ENCODE measurements around the gene GSX2.
"Not testable (repeated sequence)": the region's sequence is repeated elsewhere in the genome, so short reads cannot be mapped to it uniquely, and the experiment has no call there.

Gene GSX2

DNA sequence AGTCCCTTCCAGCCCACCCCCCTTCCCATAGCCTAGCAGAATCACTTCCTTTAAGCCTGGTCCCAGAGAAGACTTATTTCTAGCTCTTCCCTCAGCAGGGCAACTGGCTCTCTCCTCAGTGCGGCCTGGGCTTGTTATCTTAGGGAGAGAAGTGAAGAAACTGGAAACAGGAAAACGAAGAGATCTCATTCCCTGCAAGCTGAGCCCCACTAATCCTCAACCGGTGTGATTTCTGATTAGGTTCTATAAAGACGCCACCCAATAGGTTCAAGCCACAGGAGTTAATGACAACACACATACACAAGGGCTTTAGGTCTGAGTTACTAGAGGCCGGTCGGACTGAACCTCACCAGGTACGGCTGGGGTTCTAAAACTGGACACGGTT, 3.2 kb downstream of the GSX2 start:
- DNase-seq (ENCODE audit: low read depth), result no peak

DNA sequence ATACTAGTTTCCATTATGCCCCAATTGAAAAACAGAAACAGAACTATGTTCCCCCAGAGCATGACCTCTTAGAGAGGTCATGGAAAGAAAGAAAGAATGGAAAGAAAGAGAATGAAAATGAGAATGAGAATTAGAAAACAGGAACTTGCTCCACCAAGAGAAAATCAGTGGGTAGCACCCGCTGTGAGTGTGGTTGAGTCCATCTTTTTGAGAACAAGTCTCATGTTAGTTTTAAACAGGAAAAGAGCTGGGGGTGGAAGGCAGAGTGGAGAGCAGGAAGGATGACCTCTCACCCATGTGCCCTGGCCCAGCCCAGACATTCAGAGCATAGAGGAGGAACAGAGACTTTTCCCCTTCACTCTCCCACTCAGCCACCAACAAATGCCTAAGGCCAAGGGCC, 4.9 kb downstream of the GSX2 start:
- no peak for DNase-seq (ENCODE audit: low read depth)

DNA sequence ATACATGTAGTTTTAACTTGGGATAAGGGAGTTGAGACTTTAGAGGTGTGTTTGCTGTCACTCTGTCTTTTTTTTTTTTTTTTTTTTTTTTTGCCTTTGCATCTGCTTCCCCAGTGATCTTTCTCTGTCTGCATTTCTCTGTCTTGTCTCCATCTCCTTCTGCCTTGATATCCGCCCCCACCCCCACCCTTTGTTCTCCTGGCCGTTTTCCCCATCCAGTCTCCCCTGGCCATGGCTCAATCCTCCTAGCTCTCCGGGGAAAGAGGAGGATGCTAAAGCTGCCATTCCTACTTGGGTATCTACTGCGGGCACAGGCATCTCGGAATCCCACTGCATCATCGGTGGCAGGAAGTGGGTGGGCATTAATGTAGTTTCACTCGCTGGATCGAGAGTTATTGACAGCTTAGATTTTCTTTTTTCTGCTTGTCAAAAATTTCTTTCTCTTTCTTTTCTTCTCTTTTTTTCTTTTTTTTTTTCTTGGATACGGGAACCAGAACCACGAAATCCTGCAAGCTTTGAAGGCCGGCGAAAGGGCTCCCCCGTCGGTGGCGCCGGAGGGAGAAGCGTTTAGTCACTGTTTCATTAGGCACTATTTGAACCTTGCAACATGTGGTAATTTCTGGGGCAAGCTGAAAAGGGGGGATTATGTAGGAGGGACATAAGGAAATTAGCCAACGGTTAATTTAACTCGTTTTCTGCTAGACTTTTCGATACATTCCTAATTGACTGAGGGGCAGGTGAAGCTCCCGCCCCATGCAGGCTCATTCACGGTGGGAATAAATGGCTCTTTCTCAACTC, 8.2 kb downstream of the GSX2 start:
- no peak for DNase-seq (ENCODE audit: low read depth)

DNA sequence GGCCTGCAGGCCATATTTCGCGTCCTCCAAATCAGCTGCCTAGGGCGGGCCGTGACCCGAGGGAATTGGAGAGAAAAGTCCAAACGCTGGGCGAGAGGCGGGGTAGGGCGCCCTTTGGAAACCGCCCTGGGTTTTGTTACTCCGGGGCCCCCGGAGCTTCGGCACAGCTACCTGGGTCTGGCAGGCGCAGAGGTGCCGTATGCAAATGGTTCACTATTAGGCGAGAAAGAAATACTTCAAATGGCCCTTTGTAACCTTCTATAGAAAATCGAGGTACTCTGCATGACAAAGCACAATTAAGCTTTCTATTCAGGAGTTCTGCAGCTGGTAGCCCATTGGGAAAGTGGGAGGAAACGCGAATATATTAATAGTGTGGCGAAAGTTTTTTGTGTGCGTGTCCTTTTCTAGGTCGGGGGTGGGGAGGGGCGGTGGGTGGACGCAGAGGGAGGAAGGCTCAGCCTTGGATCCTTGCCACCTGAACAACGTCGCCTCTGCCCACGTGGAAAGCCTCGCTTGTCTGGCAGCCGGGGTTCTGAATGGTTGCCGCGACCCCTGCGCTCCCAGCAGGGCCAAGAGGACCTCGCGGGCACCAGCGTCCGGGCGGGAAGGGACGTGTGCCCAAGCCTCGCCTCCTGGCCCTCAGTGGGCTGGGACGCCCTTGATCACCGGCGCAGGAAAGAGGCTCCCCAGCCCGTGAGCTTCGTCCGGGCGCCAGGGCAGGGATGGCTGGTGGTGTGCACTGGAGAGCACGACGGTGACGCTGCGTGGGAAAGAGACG, 9.5 kb downstream of the GSX2 start:
- no peak for DNase-seq (ENCODE audit: low read depth)

DNA sequence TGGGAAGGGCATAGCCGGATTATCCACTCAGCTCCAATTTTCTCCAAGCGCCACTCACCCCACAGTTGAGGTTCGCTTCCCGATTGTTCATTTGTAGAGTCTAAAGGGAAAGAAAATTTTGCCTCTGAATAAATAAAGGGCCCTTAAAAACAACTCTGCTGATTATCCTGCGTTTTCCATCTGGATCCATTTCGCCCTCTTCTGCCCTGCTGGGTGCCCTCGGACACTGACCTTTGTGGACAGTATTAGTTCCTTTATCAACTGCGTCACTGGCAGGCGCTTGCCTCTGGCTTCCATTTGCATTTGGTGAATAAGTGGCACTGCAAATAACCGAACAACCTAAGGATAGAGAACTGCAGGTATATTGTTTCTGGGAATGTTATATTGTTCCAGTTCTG, 10.1 kb downstream of the GSX2 start:
- DNase-seq (ENCODE audit: low read depth), result no peak

DNA sequence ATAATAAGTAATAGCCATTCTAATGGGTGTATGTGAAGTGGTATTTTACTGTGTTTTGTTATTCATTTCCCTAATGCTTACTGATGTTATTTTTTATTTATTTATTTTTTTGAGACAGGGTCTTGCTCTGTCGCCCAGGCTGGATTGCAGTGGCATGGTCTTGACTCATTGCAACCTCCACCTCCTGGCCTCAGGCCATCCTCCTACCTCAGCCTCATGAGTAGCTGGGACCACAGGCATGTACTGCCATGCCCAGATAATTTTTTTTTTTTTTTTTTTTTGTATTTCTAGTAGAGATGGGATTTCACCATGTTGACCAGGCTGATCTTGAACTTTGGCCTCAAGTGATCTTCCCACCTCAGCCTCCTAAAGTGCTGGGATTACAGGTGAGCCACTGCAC, 13.2 kb downstream of the GSX2 start:
- not testable (repeated sequence) for DNase-seq (ENCODE audit: low read depth)

DNA sequence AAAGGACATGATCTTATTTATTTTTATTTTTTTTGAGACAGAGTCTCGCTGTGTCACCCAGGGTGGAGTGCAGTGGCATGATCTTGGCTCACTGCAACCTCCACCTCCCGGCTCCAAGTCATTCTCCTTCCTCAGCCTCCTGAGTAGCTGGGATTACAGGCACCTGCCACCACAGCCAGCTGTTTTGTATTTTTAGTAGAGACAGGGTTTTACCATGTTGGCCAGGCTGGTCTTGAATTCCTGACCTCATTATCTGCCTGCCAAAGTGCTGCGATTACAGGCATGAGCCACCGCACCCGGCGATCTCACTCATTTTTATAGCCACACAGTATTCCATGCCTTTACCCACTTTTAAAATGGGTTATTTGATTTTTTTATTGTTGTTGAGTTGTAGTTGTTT, 16.3 kb downstream of the GSX2 start:
- DNase-seq (ENCODE audit: low read depth), result not testable (repeated sequence)

DNA sequence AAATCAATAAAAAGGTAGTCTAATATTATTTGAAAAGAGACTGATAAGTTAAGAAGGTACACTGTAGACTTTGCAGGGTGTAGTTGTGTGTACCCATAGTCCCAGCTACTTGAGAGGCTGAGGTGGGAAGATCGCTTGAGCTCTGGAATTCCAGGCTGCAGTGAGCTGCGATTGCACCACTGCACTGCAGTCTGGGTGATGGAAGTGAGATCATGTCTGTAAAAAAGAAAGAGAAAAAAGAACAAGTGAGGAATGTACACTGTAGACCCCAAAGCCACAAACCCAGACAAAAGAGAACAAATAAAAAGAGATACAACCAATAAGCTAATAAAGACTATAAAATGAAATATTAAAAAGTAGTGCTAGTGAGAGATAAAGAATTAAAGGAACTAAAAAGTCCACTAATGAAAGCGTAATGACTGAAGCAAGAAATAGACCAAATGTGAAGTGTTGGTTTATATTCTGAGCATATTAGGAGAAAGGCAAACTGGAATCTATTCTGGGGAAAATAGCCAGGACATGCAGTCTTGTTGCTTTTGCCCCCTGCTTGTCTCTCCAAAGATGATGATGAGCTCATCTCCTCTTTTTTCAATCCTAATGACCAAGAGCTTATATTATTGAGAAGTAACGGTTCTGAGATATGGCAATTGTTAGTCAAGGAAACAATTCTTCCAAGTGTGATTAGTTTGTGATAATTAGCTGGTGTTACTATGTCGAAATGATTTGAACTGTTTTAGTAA, 19.1 kb downstream of the GSX2 start:
- no peak for DNase-seq (ENCODE audit: low read depth)

DNA sequence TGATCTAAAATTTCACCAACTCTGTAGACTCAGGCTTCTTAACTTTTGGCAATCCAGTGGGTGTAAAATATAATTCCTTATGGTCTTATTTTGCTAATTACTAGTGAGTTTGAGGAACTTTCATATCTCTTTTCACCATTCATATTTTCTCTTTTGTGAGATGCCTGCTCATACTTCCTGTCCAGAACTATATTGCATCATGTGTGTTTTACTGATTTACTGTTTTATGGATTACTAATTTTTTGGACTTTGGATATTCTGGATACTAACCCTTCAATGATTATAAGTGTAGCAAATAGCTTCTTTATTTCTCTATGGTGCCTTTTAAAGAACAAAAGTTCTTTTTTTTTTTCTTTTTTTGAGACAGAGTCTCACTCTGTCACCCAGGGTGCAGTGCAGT, 20.6 kb downstream of the GSX2 start:
- DNase-seq (ENCODE audit: low read depth), result no peak

DNA sequence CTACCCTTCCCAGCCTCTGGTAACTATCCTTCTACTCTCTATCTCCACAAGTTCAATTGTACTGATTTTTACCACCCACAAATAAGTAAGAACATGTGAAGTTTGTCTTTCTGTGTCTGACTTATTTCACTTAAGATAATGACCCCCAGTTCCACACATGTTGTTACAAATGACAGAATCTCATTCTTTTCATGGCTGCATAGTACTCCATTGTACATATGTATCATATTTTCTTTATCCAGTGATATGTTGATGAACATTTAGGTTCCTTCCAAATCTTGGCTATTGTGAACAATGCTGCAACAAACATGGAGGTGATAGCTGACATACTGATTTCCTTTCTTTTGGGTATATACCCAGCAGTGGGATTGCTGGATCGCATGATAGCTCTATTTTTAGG, 27.7 kb downstream of the GSX2 start:
- DNase-seq (ENCODE audit: low read depth), result no peak

DNA sequence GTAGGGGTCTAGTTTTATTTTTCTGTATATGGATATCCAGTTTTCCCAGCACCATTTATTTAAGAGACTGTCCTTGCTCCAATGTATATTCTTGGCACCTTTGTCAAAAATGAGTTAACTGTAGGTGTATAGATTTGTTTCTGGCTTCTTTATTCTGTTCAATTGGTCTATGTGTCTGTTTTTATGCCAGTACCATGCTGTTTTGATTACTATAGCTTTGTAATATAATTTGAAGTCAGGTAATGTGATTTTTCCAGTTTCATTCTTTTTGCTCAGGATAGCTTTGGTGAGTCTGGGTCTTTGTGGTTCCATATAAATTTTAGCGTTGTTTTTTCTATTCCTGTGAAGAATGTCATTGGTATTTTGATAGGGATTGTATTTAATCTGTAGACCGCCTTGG, 28.7 kb downstream of the GSX2 start:
- DNase-seq (ENCODE audit: low read depth), result not testable (repeated sequence)

DNA sequence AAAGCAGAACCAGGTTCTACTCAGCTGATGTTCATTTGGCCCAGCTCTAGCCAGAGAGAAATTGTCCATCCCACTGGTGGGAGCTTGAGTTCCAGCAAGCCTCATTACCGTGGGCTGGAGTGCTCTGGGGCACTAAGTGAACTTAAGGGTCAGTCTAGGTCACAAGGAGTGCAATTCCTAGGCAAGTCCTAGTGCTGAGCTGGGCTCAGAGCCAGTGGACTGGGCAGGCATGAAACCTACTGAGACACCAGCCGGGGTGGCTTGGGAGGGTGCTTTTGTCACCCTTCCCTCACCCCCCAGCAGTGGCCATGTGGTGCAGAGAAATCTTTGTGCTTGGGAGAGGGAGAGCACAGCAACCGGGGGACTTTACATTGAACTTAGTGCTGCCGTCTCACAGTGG, 39.4 kb downstream of the GSX2 start:
- DNase-seq (ENCODE audit: low read depth), result no peak

DNA sequence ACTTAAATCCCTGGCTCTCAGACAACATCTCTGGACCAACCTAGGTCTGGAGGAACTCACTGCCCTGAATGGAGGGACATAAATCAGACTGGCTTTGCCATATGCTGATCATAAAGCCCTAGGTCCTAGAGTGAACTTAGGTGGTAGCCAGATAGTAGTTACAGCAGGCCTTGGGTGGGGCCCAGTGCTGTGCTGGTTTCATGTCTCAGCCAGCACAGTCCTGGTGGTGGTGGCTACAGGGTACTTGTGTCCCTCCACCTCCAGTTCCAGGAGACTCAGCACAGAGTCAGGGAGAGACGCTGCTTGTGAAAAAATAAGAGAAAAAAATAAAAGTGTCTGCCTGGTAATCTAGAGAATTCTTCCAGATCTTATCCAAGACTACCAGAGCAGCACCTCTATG, 40.3 kb downstream of the GSX2 start:
- DNase-seq (ENCODE audit: low read depth), result no peak

DNA sequence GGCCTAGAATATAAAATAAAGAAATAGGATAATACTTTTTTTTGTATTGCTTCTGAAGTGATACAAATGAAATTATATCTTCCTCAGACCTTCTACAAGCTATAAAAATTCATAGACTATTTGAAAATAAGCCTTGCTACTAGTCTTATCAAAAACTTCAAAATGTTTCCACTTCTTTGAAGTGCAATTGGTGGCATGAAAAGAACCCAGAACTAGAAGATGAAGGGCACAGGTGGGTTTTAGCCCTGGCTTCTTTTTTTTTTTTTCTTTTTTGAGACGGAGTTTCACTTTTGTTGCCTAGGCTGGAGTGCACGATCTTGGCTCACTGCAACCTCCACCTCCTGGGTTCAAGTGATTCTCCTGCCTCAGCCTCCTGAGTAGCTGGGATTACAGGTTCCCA, 44.2 kb downstream of the GSX2 start:
- DNase-seq (ENCODE audit: low read depth), result no peak

DNA sequence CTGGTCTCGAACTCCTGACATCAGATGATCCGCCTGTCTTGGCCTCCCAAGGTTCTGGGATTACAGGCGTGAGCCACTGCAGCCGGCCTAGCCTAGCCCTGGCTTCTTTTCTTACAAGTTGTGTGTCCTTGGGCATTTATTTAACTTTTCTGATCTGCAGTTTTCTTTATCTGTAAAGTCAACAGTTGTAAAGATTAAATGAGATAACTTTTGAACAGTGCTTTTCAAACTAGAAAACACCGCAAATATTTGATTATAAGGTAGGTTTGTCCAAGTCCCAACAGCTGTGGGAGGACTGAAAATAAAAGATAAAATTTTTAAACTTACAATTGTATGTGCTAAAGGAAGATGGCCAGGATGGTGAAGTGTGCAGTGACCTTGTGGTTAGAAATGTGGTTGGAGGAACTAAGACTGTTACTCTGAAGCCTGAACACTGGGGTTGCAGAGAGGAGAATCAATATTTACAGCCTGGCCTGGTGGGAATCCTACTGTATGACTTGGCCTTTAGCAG, 44.8 kb downstream of the GSX2 start:
- no peak for DNase-seq (ENCODE audit: low read depth)

DNA sequence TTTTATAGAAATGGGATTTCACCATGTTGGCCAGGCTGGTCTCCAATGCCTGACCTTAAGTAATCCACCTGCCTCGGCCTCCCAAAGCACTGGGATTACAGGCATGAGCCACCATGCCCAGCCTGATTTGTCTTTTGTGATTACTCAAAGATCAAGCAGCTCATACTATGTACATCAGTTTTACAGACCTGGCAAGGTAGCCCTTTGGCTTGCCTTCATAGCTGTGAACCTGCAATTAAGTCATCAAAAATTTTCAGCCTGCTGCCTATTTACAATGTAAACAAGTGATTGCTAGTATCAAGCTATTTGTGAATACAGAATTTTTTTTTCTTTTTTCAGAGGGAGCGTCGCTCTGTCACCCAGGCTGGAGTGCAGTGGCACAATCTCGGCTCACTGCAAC, 46.2 kb downstream of the GSX2 start:
- no peak for DNase-seq (ENCODE audit: low read depth)

DNA sequence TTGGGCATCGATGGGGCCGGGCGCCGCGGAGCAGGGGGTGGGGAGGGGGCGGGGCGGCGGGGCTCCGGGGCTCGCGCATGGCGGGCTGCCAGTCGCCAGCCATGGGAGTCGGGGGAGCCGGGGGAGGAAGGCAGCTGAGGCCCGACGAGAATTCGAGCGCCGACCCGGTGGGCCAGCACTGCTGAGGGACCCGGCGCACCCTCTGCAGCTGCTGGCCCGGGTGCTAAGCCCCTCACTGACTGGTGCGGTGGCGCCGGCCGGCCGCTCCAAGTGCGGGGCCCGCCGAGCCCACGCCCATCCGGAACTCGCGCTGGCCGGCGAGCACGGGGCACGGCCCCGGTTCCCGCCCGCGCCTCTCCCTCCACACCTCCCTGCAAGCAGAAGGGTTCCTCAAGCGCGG, 49.4 kb downstream of the GSX2 start:
- DNase-seq (ENCODE audit: low read depth), result no peak

All from T follicular helper cell (primary cell).